ENCODE measurements around the gene MLF2. TPM values are rescaled to one million over a fixed set of nuclear protein-coding genes. Genes with fewer than 3 reads are reported as not detected.

The MLF2 gene
- total and polyA plus RNA-seq, 2 of the 13 experiments (the other 11 are each of a cell fraction or from before 2014, with no cell fraction given): 88.1 to 167 TPM

- TF ChIP-seq STAT6 (CRISPR knock-in tag; IDR thresholded peaks at IDR 0.05; ENCODE audit: borderline replicate concordance) (no peak), NFE2L2 (IDR thresholded peaks at IDR 0.05; ENCODE audit: low read length) (no peak), HMG20B (CRISPR knock-in tag; conservative IDR thresholded peaks at IDR 0.05) (no peak), ZNF235 (CRISPR knock-in tag; IDR thresholded peaks at IDR 0.05; ENCODE audit: borderline replicate concordance) (no peak), PRMT3 (CRISPR knock-in tag; IDR thresholded peaks at IDR 0.05; ENCODE audit: borderline replicate concordance, low read depth) (no peak), ATF6 (CRISPR knock-in tag; conservative IDR thresholded peaks at IDR 0.05) (no peak), ZNF674 (CRISPR knock-in tag; IDR thresholded peaks at IDR 0.05; ENCODE audit: low read depth) (no peak), ZIK1 (CRISPR knock-in tag; IDR thresholded peaks at IDR 0.05; ENCODE audit: borderline replicate concordance, low read depth) (0 out of 2 replicates have a peak, but pooled peaks have one; percentile 38), ZNF101 (CRISPR knock-in tag; IDR thresholded peaks at IDR 0.05; ENCODE audit: borderline replicate concordance, low read depth) (0 out of 2 replicates have a peak, but pooled peaks have one; percentile 38), POLR2AphosphoS5 (IDR thresholded peaks at IDR 0.05; ENCODE audit: low read depth, low read length) (peak; percentile 43; the same call in 1 of the 2 replicates), DNMT1 (CRISPR knock-in tag; IDR thresholded peaks at IDR 0.05) (no peak), ZNF883 (CRISPR knock-in tag; IDR thresholded peaks at IDR 0.05; ENCODE audit: not compliant biosample characterization) (no peak), SPEN (CRISPR knock-in tag; IDR thresholded peaks at IDR 0.05; ENCODE audit: low read depth) (peak; percentile 9; the same call in 1 of the 2 replicates), ZFP36L2 (CRISPR knock-in tag; IDR thresholded peaks at IDR 0.05) (no peak), ZNF496 (CRISPR knock-in tag; IDR thresholded peaks at IDR 0.05; ENCODE audit: insufficient replicate concordance) (no peak), SRSF4 (IDR thresholded peaks at IDR 0.05; ENCODE audit: low read depth, low read length, poor library complexity, severe bottlenecking) (no peak)
Measured at GRCh38 chr12:6768437-6768914, 15.5 kb upstream of the MLF2 start (continued).
